Endothelial cell of umbilical vein (primary cell): Measurements from ENCODE around the gene EXOSC5.

Experiments
- CTCF ChIP-seq, 2 donors: IDR thresholded peaks; 1 replicate in 1 of 2; 2 replicates in 1 of 2; pipeline ENCODE4 v1.5.1; 2011; ENCODE audit warnings: low read length in 2 of 2, mild to moderate bottlenecking in 2 of 2, moderate library complexity in 2 of 2, control low read depth in 1 of 2, inconsistent platforms in 1 of 2, low read depth in 1 of 2; ENCODE audit not compliant: insufficient read depth in 1 of 2; ENCODE audit errors: extremely low read depth in 1 of 2
- EZH2 ChIP-seq: IDR thresholded peaks from 2 replicates; pipeline ENCODE4 v1.6.1; 2012; ENCODE audit warnings: borderline replicate concordance, low read depth, mild to moderate bottlenecking, moderate library complexity, low read length, inconsistent platforms; ENCODE audit not compliant: severe bottlenecking
- POLR2A ChIP-seq: IDR thresholded peaks from 2 replicates; pipeline ENCODE4 v1.6.1; 2012; ENCODE audit warnings: low read depth, mild to moderate bottlenecking, control low read depth, low read length
- POLR2AphosphoS5 ChIP-seq: IDR thresholded peaks from 2 replicates; pipeline ENCODE4 v1.6.1; 2012; ENCODE audit warnings: low read depth, mild to moderate bottlenecking, control low read depth, low read length, moderate library complexity; ENCODE audit not compliant: insufficient read depth

GRCh38 chr19:41441321-41441945 is 44.3 kb upstream of the EXOSC5 start:
- TF ChIP-seq POLR2AphosphoS5 = no peak
- no peak for TF ChIP-seq EZH2
- no peak for TF ChIP-seq CTCF (IDR thresholded peaks at IDR 0.05; ENCODE audit: extremely low read depth in 1 of 2, insufficient read depth in 1 of 2, low read depth in 1 of 2, low read length in 2 of 2)
- TF ChIP-seq POLR2A = no peak
